ENCODE data around the gene PERM1. TPM values are rescaled to one million over a fixed set of nuclear protein-coding genes. Genes with fewer than 3 reads are reported as not detected.

PERM1 gene
- total and polyA plus RNA-seq, 2 donors (not counting 1 experiment from before 2014, with no cell fraction given), result not detected

DNA sequence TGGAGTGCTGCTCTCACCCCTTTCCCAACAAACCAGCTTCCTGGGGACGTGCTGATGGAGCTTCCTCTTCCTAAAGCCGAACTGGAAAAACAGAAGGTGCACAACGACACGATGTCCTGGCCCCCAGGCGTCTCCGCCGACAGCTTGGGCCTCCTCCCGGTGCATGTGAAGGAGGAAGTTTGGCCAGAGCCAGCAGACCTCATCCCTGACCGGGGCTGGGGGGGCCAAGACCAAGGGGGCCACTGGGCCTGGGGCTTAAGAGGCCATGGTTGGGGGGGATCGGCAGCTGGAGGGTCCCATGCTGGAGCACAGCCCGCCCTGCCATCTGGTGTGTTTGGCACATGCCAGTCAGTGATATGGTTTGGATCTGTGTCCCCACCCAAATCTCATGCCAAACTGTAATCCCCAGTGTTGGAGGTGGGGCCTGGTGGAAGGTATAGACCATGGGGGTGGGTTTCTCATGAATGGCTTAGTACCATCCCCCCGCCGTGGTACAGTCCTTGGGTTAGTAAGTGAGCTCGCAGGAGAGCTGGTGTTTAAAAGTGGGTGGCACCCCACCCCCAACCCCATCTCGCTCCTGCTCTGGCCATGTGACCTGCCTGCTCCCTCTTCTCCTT, 11.6 kb upstream of the PERM1 start:
- no peak for DNase-seq
- CTCF ChIA-PET, result interaction anchor here (2.4 kb wide), 1 partner anchor 9 kb away, joined by 9 read pairs; no protein-coding TSS in a partner anchor
- intact Hi-C loops (cut with micrococcal nuclease), result no loop called here

DNA sequence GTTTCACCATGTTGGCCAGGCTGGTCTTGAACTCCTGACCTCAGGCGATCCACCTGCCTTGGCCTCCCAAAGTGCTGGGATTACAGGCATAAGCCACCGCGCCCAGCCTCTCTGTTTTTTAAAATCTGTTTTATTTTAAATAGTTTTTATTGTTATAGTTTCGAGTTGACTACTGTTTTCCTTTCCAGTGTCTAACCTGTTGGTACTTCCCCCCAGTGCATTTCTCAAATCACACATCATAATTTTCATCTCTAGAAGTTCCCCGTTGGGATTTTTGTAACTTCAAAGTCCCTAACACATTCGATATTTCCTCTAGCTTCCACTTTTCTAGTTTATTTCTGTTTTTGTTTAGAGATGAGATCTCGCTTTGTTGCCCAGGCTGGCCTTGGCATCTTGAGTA, 10.5 kb upstream of the PERM1 start:
- Histone ChIP-seq H3K27ac (ENCODE audit: low read length in 2 of 2) (no peak overlapping the region), H2AFZ (ENCODE audit: insufficient read depth, low read depth, low read length, poor library complexity, severe bottlenecking) (no peak overlapping the region), H3K79me2 (ENCODE audit: control insufficient read depth, insufficient read depth, low read length) (no peaks in the 10 kb centered on the region), H3K4me1 (ENCODE audit: control insufficient read depth in 2 of 2, insufficient read depth in 2 of 2, low read length in 2 of 2) (peaks cover under 1 to 4% of the 10 kb centered on the region in 2 donors), H3K9me3 (ENCODE audit: control extremely low read depth in 1 of 3, control insufficient read depth in 2 of 3, insufficient read depth in 1 of 3, low read length in 2 of 3) (peaks cover 0 to 26% (median 3%) of the 10 kb centered on the region in 3 donors), H3K4me2 (replicated peaks; ENCODE audit: low read depth, low read length, poor library complexity, severe bottlenecking) (no peak overlapping the region), H4K20me1 (ENCODE audit: control insufficient read depth, insufficient read depth, low read length, poor library complexity, severe bottlenecking) (no peaks in the 10 kb centered on the region), H3K4me3 (ENCODE audit: control extremely low read depth in 1 of 5, extremely low read depth in 1 of 5, insufficient read depth in 1 of 5, low read depth in 2 of 5, low read length in 4 of 5) (no peak overlapping the region), H3K9ac (ENCODE audit: low read length) (no peak overlapping the region), H3K36me3 (replicated peaks in 1 of 2; ENCODE audit: control extremely low read depth in 1 of 2, control insufficient read depth in 1 of 2, extremely low read depth in 1 of 2, insufficient read depth in 2 of 2, low read length in 1 of 2) (no peaks in the 10 kb centered on the region), H3K27me3 (replicated peaks in 1 of 4; ENCODE audit: control extremely low read depth in 1 of 4, control insufficient read depth in 3 of 4, insufficient read depth in 4 of 4, low read length in 3 of 4) (peaks cover 0 to 37% (median 4%) of the 10 kb centered on the region in 4 experiments)
- H3K4me1 Mint-ChIP-seq, result peaks cover 4% of the 10 kb centered on the region
- ChIA-PET CTCF (interaction anchor here (1.3 to 2.4 kb wide), 2 partner anchors 7 to 10 kb away, joined by 6 to 9 read pairs; no protein-coding TSS in a partner anchor), POLR2A (no interaction called here)
- ATAC-seq (ENCODE audit: low read depth) (no peak), DNase-seq (no peak)
- no CpG with 5 or more reads among the region's 7 CpGs for WGBS (ENCODE audit: insufficient coverage)
- H3K4me3 Mint-ChIP-seq, result no peak overlapping the region
- no peak overlapping the region for H3K27ac Mint-ChIP-seq
- H3K27me3 Mint-ChIP-seq, result peaks cover 48% of the 10 kb centered on the region
- intact Hi-C loops (cut with micrococcal nuclease), result no loop called here
- TF ChIP-seq, protein P1, sequence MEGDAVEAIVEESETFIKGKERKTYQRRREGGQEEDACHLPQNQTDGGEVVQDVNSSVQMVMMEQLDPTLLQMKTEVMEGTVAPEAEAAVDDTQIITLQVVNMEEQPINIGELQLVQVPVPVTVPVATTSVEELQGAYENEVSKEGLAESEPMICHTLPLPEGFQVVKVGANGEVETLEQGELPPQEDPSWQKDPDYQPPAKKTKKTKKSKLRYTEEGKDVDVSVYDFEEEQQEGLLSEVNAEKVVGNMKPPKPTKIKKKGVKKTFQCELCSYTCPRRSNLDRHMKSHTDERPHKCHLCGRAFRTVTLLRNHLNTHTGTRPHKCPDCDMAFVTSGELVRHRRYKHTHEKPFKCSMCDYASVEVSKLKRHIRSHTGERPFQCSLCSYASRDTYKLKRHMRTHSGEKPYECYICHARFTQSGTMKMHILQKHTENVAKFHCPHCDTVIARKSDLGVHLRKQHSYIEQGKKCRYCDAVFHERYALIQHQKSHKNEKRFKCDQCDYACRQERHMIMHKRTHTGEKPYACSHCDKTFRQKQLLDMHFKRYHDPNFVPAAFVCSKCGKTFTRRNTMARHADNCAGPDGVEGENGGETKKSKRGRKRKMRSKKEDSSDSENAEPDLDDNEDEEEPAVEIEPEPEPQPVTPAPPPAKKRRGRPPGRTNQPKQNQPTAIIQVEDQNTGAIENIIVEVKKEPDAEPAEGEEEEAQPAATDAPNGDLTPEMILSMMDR (IDR thresholded peaks at IDR 0.05), result no peak
- TF ChIP-seq EZH2 (IDR thresholded peaks at IDR 0.05; ENCODE audit: borderline replicate concordance, insufficient read depth, low read depth, low read length, poor library complexity, severe bottlenecking), result no peak
- H3K9me3 Mint-ChIP-seq (ENCODE audit: insufficient read depth), result no peaks in the 10 kb centered on the region

More for the DNA sequence above, 11.6 kb upstream of the PERM1 start:
- no peak overlapping the region for H3K4me2 ChIP-seq (replicated peaks; ENCODE audit: low read depth, low read length, poor library complexity, severe bottlenecking)
- 64% methylated on average over 9 of the region's 15 CpGs for WGBS (ENCODE audit: insufficient coverage)
- no peaks in the 10 kb centered on the region for H3K79me2 ChIP-seq (ENCODE audit: control insufficient read depth, insufficient read depth, low read length)
- H3K4me3 ChIP-seq (ENCODE audit: control extremely low read depth in 1 of 5, extremely low read depth in 1 of 5, insufficient read depth in 1 of 5, low read depth in 2 of 5, low read length in 4 of 5), result no peak overlapping the region
- H2AFZ ChIP-seq (ENCODE audit: insufficient read depth, low read depth, low read length, poor library complexity, severe bottlenecking), result no peak overlapping the region
- Mint-ChIP-seq H3K4me1 (peaks cover 4% of the 10 kb centered on the region), H3K27me3 (peaks cover 39% of the 10 kb centered on the region), H3K27ac (no peak overlapping the region), H3K9me3 (ENCODE audit: insufficient read depth) (no peaks in the 10 kb centered on the region), H3K4me3 (no peak overlapping the region)
- peaks cover 7 to 12% of the 10 kb centered on the region in 2 donors for H3K4me1 ChIP-seq (ENCODE audit: control insufficient read depth in 2 of 2, insufficient read depth in 2 of 2, low read length in 2 of 2)
- H4K20me1 ChIP-seq (ENCODE audit: control insufficient read depth, insufficient read depth, low read length, poor library complexity, severe bottlenecking), result no peaks in the 10 kb centered on the region
- no peaks in the 10 kb centered on the region for H3K36me3 ChIP-seq (replicated peaks in 1 of 2; ENCODE audit: control extremely low read depth in 1 of 2, control insufficient read depth in 1 of 2, extremely low read depth in 1 of 2, insufficient read depth in 2 of 2, low read length in 1 of 2)
- TF ChIP-seq, protein P1 (IDR thresholded peaks at IDR 0.05), result no peak
- no peak for ATAC-seq (ENCODE audit: low read depth)
- H3K9ac ChIP-seq (ENCODE audit: low read length), result no peak overlapping the region
- POLR2A ChIA-PET, result no interaction called here
- peaks cover 0 to 47% (median 14%) of the 10 kb centered on the region in 4 experiments for H3K27me3 ChIP-seq (replicated peaks in 1 of 4; ENCODE audit: control extremely low read depth in 1 of 4, control insufficient read depth in 3 of 4, insufficient read depth in 4 of 4, low read length in 3 of 4)
- H3K27ac ChIP-seq (ENCODE audit: low read length in 2 of 2), result no peak overlapping the region
- peaks cover 0 to 26% (median 3%) of the 10 kb centered on the region in 3 donors for H3K9me3 ChIP-seq (ENCODE audit: control extremely low read depth in 1 of 3, control insufficient read depth in 2 of 3, insufficient read depth in 1 of 3, low read length in 2 of 3)
